ENCODE measurements around the gene TMEM187.

- TF ChIP-seq CTCF (IDR thresholded peaks at IDR 0.05) (no peak), POLR2A (IDR thresholded peaks at IDR 0.05) (no peak), POLR2AphosphoS5 (IDR thresholded peaks at IDR 0.05) (no peak)
Measured at GRCh38 chrX:153969904-153970356, 2.6 kb upstream of the TMEM187 start.

Measured in prostate gland (tissue), 2 donors.